GM12865 (cell line): ENCODE measurements around the gene PARN.

ENCODE experiments used
- DNase-seq: peaks from one replicate; pipeline ENCODE4 v3.0.0; 2010; ENCODE audit warnings: low read depth
- H3K4me3 ChIP-seq: 2 replicates; pipeline ENCODE4 v1.5.1; 2011; ENCODE audit warnings: mild to moderate bottlenecking, low read depth, low read length, control low read depth
- CTCF ChIP-seq: IDR thresholded peaks from 2 replicates; pipeline ENCODE4 v1.5.1; 2011; ENCODE audit warnings: low read length, control low read depth, low read depth, inconsistent platforms; ENCODE audit not compliant: insufficient read depth; ENCODE audit errors: missing control alignments

PARN gene

GRCh38 chr16:14460726-14461125, 169.3 kb downstream of the PARN start:
- no peak overlapping the region for H3K4me3 ChIP-seq
- no peak for TF ChIP-seq CTCF
- DNase-seq, result no peak

- DNase-seq, result no peak
- H3K4me3 ChIP-seq, result no peak overlapping the region
- TF ChIP-seq CTCF, result no peak
These were observed 171.5 kb downstream of the PARN start for GRCh38 chr16:14458576-14458975.

GRCh38 chr16:14456793-14457481, 173.1 kb downstream of the PARN start:
- no peak for TF ChIP-seq CTCF
- no peak for DNase-seq
- no peak overlapping the region for H3K4me3 ChIP-seq

- DNase-seq, result no peak
These were observed 174.5 kb downstream of the PARN start for GRCh38 chr16:14455573-14455972.

GRCh38 chr16:14454391-14454790, 175.7 kb downstream of the PARN start:
- H3K4me3 ChIP-seq, result no peak overlapping the region
- no peak for TF ChIP-seq CTCF
- no peak for DNase-seq

More at GRCh38 chr16:14455573-14455972, 174.5 kb downstream of the PARN start:
- no peak for TF ChIP-seq CTCF
- H3K4me3 ChIP-seq, result no peak overlapping the region

- no peak for TF ChIP-seq CTCF
- no peak overlapping the region for H3K4me3 ChIP-seq
- no peak for DNase-seq
These were observed 178.0 kb downstream of the PARN start for GRCh38 chr16:14452066-14452465.

- no peak for TF ChIP-seq CTCF
- DNase-seq, result no peak
- H3K4me3 ChIP-seq, result no peak overlapping the region
These were observed 179.2 kb downstream of the PARN start for GRCh38 chr16:14450846-14451245.
